HEK293 (cell line): ENCODE data around the gene MPG.

Experiments used
- CTCF ChIA-PET: fragments of 350-600 bp; formaldehyde crosslinking; extraction: SDS; loops from one replicate; lab custom pipeline; 2021; ENCODE audit warnings: antibody characterized with exemption; lab: Yijun Ruan, JAX
- POLR2A ChIA-PET: fragments of 300-600 bp; formaldehyde crosslinking; extraction: SDS; loops from one replicate; lab custom pipeline; 2020; ENCODE audit warnings: antibody characterized with exemption, inconsistent platforms; lab: Yijun Ruan, JAX
- H3K27ac ChIP-seq: fragments of 200-500 bp; sonication (Bioruptor generic); 2 replicates; pipeline ENCODE4 v1.5.1; 2014; ENCODE audit warnings: low read depth, low read length, control low read depth, inconsistent platforms; ENCODE audit errors: extremely low read depth
- H3K36me3 ChIP-seq, 2 experiments: fragments of 200-500 bp in 1 of 2; sonication (Bioruptor generic) in 1 of 2; 1 replicate in 1 of 2; 2 replicates in 1 of 2; pipeline ENCODE4 v1.5.1; 2014 to 2017; ENCODE audit warnings: inconsistent platforms in 2 of 2, low read length in 2 of 2; ENCODE audit not compliant: control insufficient read depth in 2 of 2, insufficient read depth in 1 of 2
- H3K4me1 ChIP-seq: fragments of 200-500 bp; sonication (Bioruptor generic); 2 replicates; pipeline ENCODE4 v1.5.1; 2014; ENCODE audit warnings: mild to moderate bottlenecking, low read length, inconsistent platforms; ENCODE audit not compliant: control insufficient read depth, insufficient read depth
- H3K4me3 ChIP-seq: 2 replicates; pipeline ENCODE4 v1.5.1; 2011; ENCODE audit warnings: low read depth, mild to moderate bottlenecking, control low read depth, low read length, moderate library complexity
- H3K9me3 ChIP-seq: fragments of 200-500 bp; sonication (Bioruptor generic); 2 replicates; pipeline ENCODE4 v1.5.1; 2014; ENCODE audit warnings: low read depth, low read length, inconsistent platforms; ENCODE audit not compliant: control insufficient read depth, insufficient read depth
- ATF2 ChIP-seq: fragments of 450-650 bp; formaldehyde crosslinking; IDR thresholded peaks from 2 replicates; pipeline ENCODE4 v1.5.1; 2016; ENCODE audit warnings: missing biosample characterization, missing genetic modification characterization, low read depth
- BCL11B ChIP-seq: fragments of 450-650 bp; formaldehyde crosslinking; IDR thresholded peaks from 2 replicates; pipeline ENCODE4 v1.5.1; 2016; ENCODE audit warnings: low read depth, missing biosample characterization, missing genetic modification characterization
- EGR2 ChIP-seq: fragments of 450-650 bp; formaldehyde crosslinking; IDR thresholded peaks from 2 replicates; pipeline ENCODE4 v1.5.1; 2016; ENCODE audit warnings: low read depth, missing biosample characterization, missing genetic modification characterization
- GLIS1 ChIP-seq: fragments of 450-650 bp; formaldehyde crosslinking; IDR thresholded peaks from 2 replicates; pipeline ENCODE4 v1.5.1; 2016; ENCODE audit warnings: missing biosample characterization, missing genetic modification characterization
- HOXA7 ChIP-seq: sonication (generic); formaldehyde crosslinking; IDR thresholded peaks from 2 replicates; pipeline ENCODE4 v1.8.1; 2022; ENCODE audit warnings: missing genetic modification reagents, borderline replicate concordance
- KLF1 ChIP-seq: fragments of 450-650 bp; formaldehyde crosslinking; IDR thresholded peaks from 2 replicates; pipeline ENCODE4 v1.5.1; 2016; ENCODE audit warnings: missing biosample characterization, missing genetic modification characterization
- SCRT2 ChIP-seq: fragments of 450-650 bp; formaldehyde crosslinking; IDR thresholded peaks from 2 replicates; pipeline ENCODE4 v1.5.1; 2016; ENCODE audit warnings: missing biosample characterization, missing genetic modification characterization
- ZBTB21 ChIP-seq: fragments of 450-650 bp; formaldehyde crosslinking; IDR thresholded peaks from 2 replicates; pipeline ENCODE4 v1.5.1; 2017; ENCODE audit warnings: missing biosample characterization, missing genetic modification characterization
- ZBTB48 ChIP-seq: fragments of 450-650 bp; formaldehyde crosslinking; IDR thresholded peaks from 2 replicates; pipeline ENCODE4 v1.5.1; 2016; ENCODE audit warnings: missing biosample characterization, missing genetic modification characterization
- ZBTB8A ChIP-seq: fragments of 450-650 bp; formaldehyde crosslinking; IDR thresholded peaks from 2 replicates; pipeline ENCODE4 v1.5.1; 2016; ENCODE audit warnings: missing biosample characterization, missing genetic modification characterization
- ZFHX2 ChIP-seq: fragments of 450-650 bp; formaldehyde crosslinking; conservative IDR thresholded peaks from 2 replicates; pipeline ENCODE4 v1.5.1; 2016; ENCODE audit warnings: missing biosample characterization, missing genetic modification characterization
- ZFP69B ChIP-seq: fragments of 450-650 bp; formaldehyde crosslinking; IDR thresholded peaks from 2 replicates; pipeline ENCODE4 v1.5.1; 2016; ENCODE audit warnings: missing biosample characterization, missing genetic modification characterization
- ZNF16 ChIP-seq: fragments of 450-650 bp; formaldehyde crosslinking; IDR thresholded peaks from 2 replicates; pipeline ENCODE4 v1.5.1; 2016; ENCODE audit warnings: low read depth, missing biosample characterization, missing genetic modification characterization
- ZNF169 ChIP-seq: fragments of 450-650 bp; formaldehyde crosslinking; IDR thresholded peaks from 2 replicates; pipeline ENCODE4 v1.5.1; 2016; ENCODE audit warnings: missing biosample characterization, missing genetic modification characterization
- ZNF175 ChIP-seq: fragments of 450-650 bp; formaldehyde crosslinking; IDR thresholded peaks from 2 replicates; pipeline ENCODE4 v1.5.1; 2016; ENCODE audit warnings: missing biosample characterization, missing genetic modification characterization
- ZNF221 ChIP-seq: fragments of 450-650 bp; formaldehyde crosslinking; IDR thresholded peaks from 2 replicates; pipeline ENCODE4 v1.5.1; 2017; ENCODE audit warnings: missing biosample characterization, missing genetic modification characterization, borderline replicate concordance
- ZNF223 ChIP-seq: fragments of 450-650 bp; formaldehyde crosslinking; IDR thresholded peaks from 2 replicates; pipeline ENCODE4 v1.5.1; 2016; ENCODE audit warnings: missing biosample characterization, missing genetic modification characterization
- ZNF239 ChIP-seq: fragments of 450-650 bp; formaldehyde crosslinking; IDR thresholded peaks from 2 replicates; pipeline ENCODE4 v1.5.1; 2016; ENCODE audit warnings: missing biosample characterization, missing genetic modification characterization
- ZNF354C ChIP-seq: fragments of 450-650 bp; formaldehyde crosslinking; IDR thresholded peaks from 2 replicates; pipeline ENCODE4 v1.5.1; 2016; ENCODE audit warnings: missing biosample characterization, missing genetic modification characterization, low read depth, borderline replicate concordance
- ZNF362 ChIP-seq: fragments of 450-650 bp; formaldehyde crosslinking; IDR thresholded peaks from 2 replicates; pipeline ENCODE4 v1.5.1; 2016; ENCODE audit warnings: missing biosample characterization, missing genetic modification characterization
- ZNF426 ChIP-seq: fragments of 450-650 bp; formaldehyde crosslinking; IDR thresholded peaks from 2 replicates; pipeline ENCODE4 v1.5.1; 2017; ENCODE audit warnings: missing biosample characterization, missing genetic modification characterization, mild to moderate bottlenecking, inconsistent platforms, moderate library complexity
- ZNF433 ChIP-seq: fragments of 450-650 bp; formaldehyde crosslinking; IDR thresholded peaks from 2 replicates; pipeline ENCODE4 v1.5.1; 2016; ENCODE audit warnings: missing biosample characterization, missing genetic modification characterization, low read depth
- ZNF449 ChIP-seq: fragments of 450-650 bp; formaldehyde crosslinking; IDR thresholded peaks from 2 replicates; pipeline ENCODE4 v1.5.1; 2017; ENCODE audit warnings: missing biosample characterization, mild to moderate bottlenecking, missing genetic modification characterization, moderate library complexity
- ZNF514 ChIP-seq: fragments of 450-650 bp; formaldehyde crosslinking; IDR thresholded peaks from 2 replicates; pipeline ENCODE4 v1.5.1; 2016; ENCODE audit warnings: missing biosample characterization, missing genetic modification characterization
- ZNF549 ChIP-seq: fragments of 450-650 bp; IDR thresholded peaks from 2 replicates; pipeline ENCODE4 v1.5.1; 2018; ENCODE audit warnings: missing biosample characterization, missing genetic modification characterization, mild to moderate bottlenecking, inconsistent platforms, moderate library complexity
- ZNF658 ChIP-seq: fragments of 450-650 bp; formaldehyde crosslinking; IDR thresholded peaks from 2 replicates; pipeline ENCODE4; 2016; ENCODE audit warnings: missing biosample characterization, missing genetic modification characterization

The MPG gene

GRCh38 chr16:85865-86264 is 7.8 kb downstream of the MPG start:
- Histone ChIP-seq H3K4me3 (no peak overlapping the region), H3K4me1 (no peaks in the 10 kb centered on the region), H3K27ac (no peak overlapping the region), H3K9me3 (no peaks in the 10 kb centered on the region), H3K36me3 (peaks cover 2 to 75% of the 10 kb centered on the region in 2 experiments; a peak in 2 of 3 replicates)
- TF ChIP-seq ZFP69B (tag by site-specific recombination) = no peak
- no peak for TF ChIP-seq ZNF658 (tag by site-specific recombination)
- CTCF ChIA-PET = interaction anchor here (0.6 to 3.3 kb wide), 3 partner anchors 10 to 20 kb away, joined by 4 to 25 read pairs (median 17); no protein-coding TSS in a partner anchor
- POLR2A ChIA-PET = no interaction called here

- POLR2A ChIA-PET = interaction anchor here (0.9 kb wide), 1 partner anchor 15 kb away, joined by 3 read pairs; the partner anchor contains the start of gene RHBDF1
These were observed 8.5 kb downstream of the MPG start for GRCh38 chr16:86483-86952.

GRCh38 chr16:88613-89012 is 10.6 kb downstream of the MPG start:
- ChIA-PET POLR2A (no interaction called here), CTCF (no interaction called here)
- no peak overlapping the region for H3K27ac ChIP-seq
- H3K4me1 ChIP-seq = no peaks in the 10 kb centered on the region; the same call in 1 of the 2 replicates
- no peaks in the 10 kb centered on the region for H3K9me3 ChIP-seq
- H3K4me3 ChIP-seq = no peak overlapping the region
- TF ChIP-seq ZNF223 (tag by site-specific recombination) (no peak), ATF2 (tag by site-specific recombination) (no peak), SCRT2 (no peak), KLF1 (tag by site-specific recombination) (no peak), ZNF426 (tag by site-specific recombination) (no peak), HOXA7 (CRISPR knock-in tag) (no peak), ZNF221 (tag by site-specific recombination) (no peak)
- peaks cover 6 to 79% of the 10 kb centered on the region in 2 experiments; a peak in 2 of 3 replicates for H3K36me3 ChIP-seq

More at GRCh38 chr16:86483-86952, 8.5 kb downstream of the MPG start:
- Histone ChIP-seq H3K36me3 (peaks cover 6 to 74% of the 10 kb centered on the region in 2 experiments; a peak in 2 of 3 replicates), H3K4me1 (no peaks in the 10 kb centered on the region; the same call in 1 of the 2 replicates), H3K9me3 (no peaks in the 10 kb centered on the region), H3K4me3 (no peak overlapping the region), H3K27ac (no peak overlapping the region)
- CTCF ChIA-PET = interaction anchor here (0.6 to 3.3 kb wide), 2 partner anchors 10 to 47 kb away, joined by 3 to 25 read pairs; no protein-coding TSS in a partner anchor
- TF ChIP-seq ZFHX2 (tag by site-specific recombination) (peak; percentile 32; the same call in 1 of the 2 replicates), ZNF221 (tag by site-specific recombination) (no peak), ZNF169 (tag by site-specific recombination) (no peak), ZNF514 (tag by site-specific recombination) (no peak), ZNF354C (tag by site-specific recombination) (no peak), EGR2 (tag by site-specific recombination) (peak; percentile 61), ZNF549 (tag by site-specific recombination) (no peak), ZBTB21 (tag by site-specific recombination) (no peak), ZNF433 (tag by site-specific recombination) (no peak), ZNF239 (no peak), ZNF362 (tag by site-specific recombination) (no peak), ZBTB8A (no peak), ZNF449 (tag by site-specific recombination) (no peak), GLIS1 (0 out of 2 replicates have a peak, but pooled peaks have one; percentile 2), ZBTB48 (tag by site-specific recombination) (no peak), ZNF175 (tag by site-specific recombination) (no peak), BCL11B (no peak), ZNF16 (no peak)
